PC-3 (cell line): Measurements from ENCODE around the gene CPB2.

Experiments used
- CTCF ChIP-seq: fragments of 300-600 bp; sonication (generic); conservative IDR thresholded peaks from 2 replicates; pipeline ENCODE4 v1.5.1; 2017; ENCODE audit warnings: antibody characterized with exemption, low read depth, mild to moderate bottlenecking, low read length
- EZH2 ChIP-seq: fragments of 300-600 bp; sonication (generic); IDR thresholded peaks from one replicate; pipeline ENCODE4 v1.6.1; 2017; ENCODE audit warnings: antibody characterized with exemption, mild to moderate bottlenecking, low read length; ENCODE audit not compliant: unreplicated experiment
- EZH2phosphoT487 ChIP-seq: fragments of 300-600 bp; sonication (generic); IDR thresholded peaks from 2 replicates; pipeline ENCODE4 v1.6.1; 2018; ENCODE audit warnings: mild to moderate bottlenecking, antibody characterized with exemption, low read length, borderline replicate concordance

GRCh38 chr13:46136688-46137087 is 31.9 kb upstream of the CPB2 start:
- TF ChIP-seq EZH2phosphoT487 (no peak), CTCF (no peak), EZH2 (no peak)
